HL-60 (cell line): ENCODE measurements around the gene FXR2.

ENCODE experiments used
- GABPA ChIP-seq: IDR thresholded peaks from 2 replicates; pipeline ENCODE4 v1.6.1; 2012; ENCODE audit warnings: low read depth
- POLR2AphosphoS5 ChIP-seq: IDR thresholded peaks from 2 replicates; pipeline ENCODE4 v1.6.1; 2012; ENCODE audit warnings: low read depth
- SPI1 ChIP-seq: IDR thresholded peaks from 2 replicates; pipeline ENCODE4 v1.6.1; 2012; ENCODE audit warnings: low read depth, mild to moderate bottlenecking, borderline replicate concordance
- TF ChIP-seq, protein P1 (sequence below): IDR thresholded peaks from one replicate; pipeline ENCODE4 v1.5.1; 2011; ENCODE audit warnings: low read length, control low read depth, inconsistent platforms; ENCODE audit not compliant: insufficient read depth
- TF ChIP-seq, protein P2 (sequence below): IDR thresholded peaks from 2 replicates; pipeline ENCODE4 v1.6.1; 2012; ENCODE audit warnings: low read depth; ENCODE audit not compliant: insufficient replicate concordance

DNA sequence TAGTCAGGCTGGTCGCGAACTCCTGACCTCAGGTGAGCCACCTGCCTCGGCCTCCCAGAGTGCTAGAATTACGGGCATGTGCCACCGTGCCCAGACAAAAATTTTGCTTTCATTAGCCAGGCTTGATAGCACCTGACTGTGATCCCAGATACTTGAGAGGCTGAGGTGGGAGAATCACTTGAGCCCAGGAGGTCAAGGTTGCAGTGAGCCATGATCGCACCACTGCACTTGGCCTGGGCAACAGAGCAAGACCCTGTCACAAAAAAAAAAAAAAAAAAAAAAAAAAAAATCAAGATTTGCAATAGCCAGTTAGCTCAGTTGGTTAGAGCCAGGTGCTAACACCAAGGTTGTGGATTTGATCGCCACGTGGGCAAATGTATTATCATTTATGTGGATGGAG, 6.1 kb upstream of the FXR2 start:
- TF ChIP-seq, protein P1, sequence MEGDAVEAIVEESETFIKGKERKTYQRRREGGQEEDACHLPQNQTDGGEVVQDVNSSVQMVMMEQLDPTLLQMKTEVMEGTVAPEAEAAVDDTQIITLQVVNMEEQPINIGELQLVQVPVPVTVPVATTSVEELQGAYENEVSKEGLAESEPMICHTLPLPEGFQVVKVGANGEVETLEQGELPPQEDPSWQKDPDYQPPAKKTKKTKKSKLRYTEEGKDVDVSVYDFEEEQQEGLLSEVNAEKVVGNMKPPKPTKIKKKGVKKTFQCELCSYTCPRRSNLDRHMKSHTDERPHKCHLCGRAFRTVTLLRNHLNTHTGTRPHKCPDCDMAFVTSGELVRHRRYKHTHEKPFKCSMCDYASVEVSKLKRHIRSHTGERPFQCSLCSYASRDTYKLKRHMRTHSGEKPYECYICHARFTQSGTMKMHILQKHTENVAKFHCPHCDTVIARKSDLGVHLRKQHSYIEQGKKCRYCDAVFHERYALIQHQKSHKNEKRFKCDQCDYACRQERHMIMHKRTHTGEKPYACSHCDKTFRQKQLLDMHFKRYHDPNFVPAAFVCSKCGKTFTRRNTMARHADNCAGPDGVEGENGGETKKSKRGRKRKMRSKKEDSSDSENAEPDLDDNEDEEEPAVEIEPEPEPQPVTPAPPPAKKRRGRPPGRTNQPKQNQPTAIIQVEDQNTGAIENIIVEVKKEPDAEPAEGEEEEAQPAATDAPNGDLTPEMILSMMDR: no peak
- TF ChIP-seq GABPA: no peak
- TF ChIP-seq POLR2AphosphoS5: no peak
- no peak for TF ChIP-seq SPI1
- TF ChIP-seq, protein P2, sequence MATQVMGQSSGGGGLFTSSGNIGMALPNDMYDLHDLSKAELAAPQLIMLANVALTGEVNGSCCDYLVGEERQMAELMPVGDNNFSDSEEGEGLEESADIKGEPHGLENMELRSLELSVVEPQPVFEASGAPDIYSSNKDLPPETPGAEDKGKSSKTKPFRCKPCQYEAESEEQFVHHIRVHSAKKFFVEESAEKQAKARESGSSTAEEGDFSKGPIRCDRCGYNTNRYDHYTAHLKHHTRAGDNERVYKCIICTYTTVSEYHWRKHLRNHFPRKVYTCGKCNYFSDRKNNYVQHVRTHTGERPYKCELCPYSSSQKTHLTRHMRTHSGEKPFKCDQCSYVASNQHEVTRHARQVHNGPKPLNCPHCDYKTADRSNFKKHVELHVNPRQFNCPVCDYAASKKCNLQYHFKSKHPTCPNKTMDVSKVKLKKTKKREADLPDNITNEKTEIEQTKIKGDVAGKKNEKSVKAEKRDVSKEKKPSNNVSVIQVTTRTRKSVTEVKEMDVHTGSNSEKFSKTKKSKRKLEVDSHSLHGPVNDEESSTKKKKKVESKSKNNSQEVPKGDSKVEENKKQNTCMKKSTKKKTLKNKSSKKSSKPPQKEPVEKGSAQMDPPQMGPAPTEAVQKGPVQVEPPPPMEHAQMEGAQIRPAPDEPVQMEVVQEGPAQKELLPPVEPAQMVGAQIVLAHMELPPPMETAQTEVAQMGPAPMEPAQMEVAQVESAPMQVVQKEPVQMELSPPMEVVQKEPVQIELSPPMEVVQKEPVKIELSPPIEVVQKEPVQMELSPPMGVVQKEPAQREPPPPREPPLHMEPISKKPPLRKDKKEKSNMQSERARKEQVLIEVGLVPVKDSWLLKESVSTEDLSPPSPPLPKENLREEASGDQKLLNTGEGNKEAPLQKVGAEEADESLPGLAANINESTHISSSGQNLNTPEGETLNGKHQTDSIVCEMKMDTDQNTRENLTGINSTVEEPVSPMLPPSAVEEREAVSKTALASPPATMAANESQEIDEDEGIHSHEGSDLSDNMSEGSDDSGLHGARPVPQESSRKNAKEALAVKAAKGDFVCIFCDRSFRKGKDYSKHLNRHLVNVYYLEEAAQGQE: no peak
